ENCODE measurements around the gene HAND1.

The HAND1 gene

GRCh38 chr5:154435226-154435625 is 42.8 kb downstream of the HAND1 start:
- TF ChIP-seq, protein P1, sequence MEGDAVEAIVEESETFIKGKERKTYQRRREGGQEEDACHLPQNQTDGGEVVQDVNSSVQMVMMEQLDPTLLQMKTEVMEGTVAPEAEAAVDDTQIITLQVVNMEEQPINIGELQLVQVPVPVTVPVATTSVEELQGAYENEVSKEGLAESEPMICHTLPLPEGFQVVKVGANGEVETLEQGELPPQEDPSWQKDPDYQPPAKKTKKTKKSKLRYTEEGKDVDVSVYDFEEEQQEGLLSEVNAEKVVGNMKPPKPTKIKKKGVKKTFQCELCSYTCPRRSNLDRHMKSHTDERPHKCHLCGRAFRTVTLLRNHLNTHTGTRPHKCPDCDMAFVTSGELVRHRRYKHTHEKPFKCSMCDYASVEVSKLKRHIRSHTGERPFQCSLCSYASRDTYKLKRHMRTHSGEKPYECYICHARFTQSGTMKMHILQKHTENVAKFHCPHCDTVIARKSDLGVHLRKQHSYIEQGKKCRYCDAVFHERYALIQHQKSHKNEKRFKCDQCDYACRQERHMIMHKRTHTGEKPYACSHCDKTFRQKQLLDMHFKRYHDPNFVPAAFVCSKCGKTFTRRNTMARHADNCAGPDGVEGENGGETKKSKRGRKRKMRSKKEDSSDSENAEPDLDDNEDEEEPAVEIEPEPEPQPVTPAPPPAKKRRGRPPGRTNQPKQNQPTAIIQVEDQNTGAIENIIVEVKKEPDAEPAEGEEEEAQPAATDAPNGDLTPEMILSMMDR (IDR thresholded peaks at IDR 0.05), result no peak

GRCh38 chr5:154430961-154431630 is 46.9 kb downstream of the HAND1 start:
- TF ChIP-seq, protein P1 (IDR thresholded peaks at IDR 0.05), result no peak

DNA sequence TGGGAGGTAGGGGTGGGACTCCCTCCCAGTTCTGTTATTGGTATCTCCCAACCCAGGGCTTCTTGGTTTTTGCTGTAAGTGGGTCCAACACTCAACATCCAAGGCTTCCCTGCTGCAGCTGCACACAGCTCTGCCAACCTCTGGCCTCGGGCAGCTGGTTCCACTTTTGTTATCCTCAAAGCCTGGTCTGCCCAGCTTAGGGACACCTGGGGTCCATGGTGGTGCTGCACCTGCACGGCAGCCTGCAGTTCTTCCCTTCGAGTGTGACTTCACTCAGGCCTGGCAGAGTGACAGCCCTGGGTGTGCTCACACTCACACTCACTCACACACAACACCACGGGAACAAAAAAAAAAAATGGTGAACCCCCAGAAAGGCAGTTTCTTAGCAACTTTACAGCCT is 47.6 kb downstream of the HAND1 start:
- TF ChIP-seq, protein P1 (IDR thresholded peaks at IDR 0.05), result no peak

DNA sequence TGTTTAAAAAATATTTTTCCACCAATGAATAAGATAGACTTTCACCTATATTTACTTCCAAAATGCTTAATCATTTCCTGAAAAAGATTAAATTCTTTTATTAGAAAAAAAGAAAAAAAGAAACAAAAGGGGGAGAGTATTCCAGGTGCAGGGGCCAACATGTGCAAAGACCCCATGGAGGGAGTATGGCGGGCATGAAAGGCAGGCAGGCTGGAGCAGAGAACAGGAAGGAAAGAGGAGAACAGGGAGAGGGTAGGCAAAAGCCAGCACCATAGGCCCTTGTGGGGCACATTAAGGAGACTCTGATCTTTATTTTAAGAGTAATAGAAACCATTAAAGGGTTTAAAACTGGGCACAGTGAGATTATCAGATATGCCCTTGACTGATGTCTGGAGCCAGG is 48.7 kb downstream of the HAND1 start:
- TF ChIP-seq, protein P1 (IDR thresholded peaks at IDR 0.05), result no peak

- TF ChIP-seq, protein P1 (IDR thresholded peaks at IDR 0.05), result no peak
These were observed 49.8 kb downstream of the HAND1 start for GRCh38 chr5:154428208-154428607.
